Measurements from ENCODE around the gene IMMT. TPM values are rescaled to one million over a fixed set of nuclear protein-coding genes. Genes with fewer than 3 reads are reported as not detected.

IMMT gene
- total and polyA plus RNA-seq, 2 of the 8 experiments (the other 6 are each of a cell fraction or from before 2014, with no cell fraction given), result 37.7 to 103 TPM

DNA sequence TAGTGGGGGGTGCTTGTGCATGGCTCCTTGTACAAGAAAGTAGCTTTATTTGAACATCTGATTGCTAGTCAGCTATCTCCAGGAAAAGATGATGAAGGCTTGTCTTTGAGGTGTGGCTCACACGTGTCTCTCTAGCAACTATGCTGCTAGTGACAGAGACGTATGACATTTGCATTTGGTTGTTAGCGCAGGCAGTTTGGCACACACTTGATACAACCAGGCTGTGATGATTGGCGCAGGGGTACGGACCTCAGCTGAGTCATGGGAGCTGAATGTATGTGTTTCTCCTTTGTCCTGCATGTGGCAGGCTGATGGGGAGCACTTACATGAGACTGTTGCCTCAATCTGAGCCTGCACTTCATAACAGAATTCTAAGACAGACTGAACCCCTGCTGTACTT, 59.6 kb downstream of the IMMT start:
- Histone ChIP-seq H4K8ac (ENCODE audit: extremely low read depth, insufficient read depth, low read length) (no peak overlapping the region), H3K23me2 (ENCODE audit: low read depth, low read length) (no peaks in the 10 kb centered on the region), H3K4ac (replicated peaks; ENCODE audit: insufficient read length, low read depth, low read length) (no peak overlapping the region), H2BK12ac (ENCODE audit: low read depth, low read length) (no peak overlapping the region), H3K27me3 (replicated peaks in 1 of 4; ENCODE audit: control insufficient read depth in 3 of 4, extremely low read depth in 1 of 4, insufficient read depth in 3 of 4, low read length in 3 of 4) (no peaks in the 10 kb centered on the region), H3K36me3 (ENCODE audit: control insufficient read depth in 2 of 4, insufficient read depth in 4 of 4, low read length in 3 of 4) (peaks cover 51 to 100% (median 88%) of the 10 kb centered on the region in 4 experiments), H3K23ac (ENCODE audit: insufficient read length) (no peak overlapping the region), H2AFZ (ENCODE audit: low read length) (no peak overlapping the region), H3K56ac (replicated peaks; ENCODE audit: insufficient read length, low read depth, low read length) (no peak overlapping the region), H3K4me2 (ENCODE audit: insufficient read depth in 1 of 2, low read depth in 2 of 2, low read length in 2 of 2) (no peak overlapping the region), H3K9me3 (ENCODE audit: insufficient read depth in 2 of 2, low read depth in 1 of 2, low read length in 1 of 2) (no peaks in the 10 kb centered on the region), H4K91ac (replicated peaks; ENCODE audit: insufficient read length, low read length) (no peak overlapping the region), H3K4me3 (ENCODE audit: extremely low read depth in 1 of 4, insufficient read depth in 2 of 4, low read depth in 3 of 4, low read length in 4 of 4) (no peak overlapping the region), H3K27ac (ENCODE audit: low read depth, low read length) (no peak overlapping the region), H2BK120ac (replicated peaks; ENCODE audit: low read depth, low read length) (no peak overlapping the region), H3K14ac (ENCODE audit: insufficient read length) (no peak overlapping the region), H3K79me2 (ENCODE audit: control insufficient read depth in 1 of 2, insufficient read depth in 2 of 2, low read length in 2 of 2) (no peaks in the 10 kb centered on the region), H2BK20ac (ENCODE audit: low read length) (no peak overlapping the region), H3K9ac (replicated peaks in 1 of 4; ENCODE audit: extremely low read depth in 1 of 4, low read depth in 3 of 4, low read length in 3 of 4) (no peak overlapping the region), H2AK5ac (ENCODE audit: low read depth, low read length) (no peak overlapping the region), H4K20me1 (replicated peaks in 1 of 2; ENCODE audit: control insufficient read depth in 1 of 2, insufficient read depth in 2 of 2, low read length in 2 of 2) (peaks cover 0 to 8% of the 10 kb centered on the region in 2 experiments), H3K79me1 (ENCODE audit: low read depth, low read length) (no peaks in the 10 kb centered on the region), H3K4me1 (replicated peaks in 1 of 4; ENCODE audit: control insufficient read depth in 3 of 4, insufficient read depth in 4 of 4, low read length in 3 of 4) (no peaks in the 10 kb centered on the region), H2BK15ac (ENCODE audit: low read length) (no peak overlapping the region), H3K18ac (ENCODE audit: extremely low read depth, low read length) (no peak overlapping the region), H2BK5ac (ENCODE audit: low read depth, low read length) (no peak overlapping the region), H4K5ac (ENCODE audit: insufficient read length, low read depth, low read length) (no peak overlapping the region)
- POLR2A ChIA-PET (ENCODE audit: partially characterized antibody), result interaction anchor here (1.3 to 4.3 kb wide), 6 partner anchors 8 to 24 kb away, joined by 3 to 24 read pairs (median 6); no protein-coding TSS in a partner anchor
- 97% methylated on average over 5 of the region's 5 CpGs; no CpG with 5 or more reads in 1 of the 2 experiments for WGBS, 2 experiments (ENCODE audit: extremely low coverage in 1 of 2, insufficient coverage in 1 of 2, insufficient read length in 1 of 2, insufficient replicate concordance in 2 of 2, low coverage in 1 of 2, low lambda C conversion rate in 2 of 2, missing lambda C conversion rate in 1 of 2)
- CTCF ChIA-PET (ENCODE audit: partially characterized antibody), result interaction anchor here (1.0 to 1.4 kb wide), 4 partner anchors 9 to 66 kb away, joined by 3 to 4 read pairs (median 4); no protein-coding TSS in a partner anchor
- FAIRE-seq (no peak), DNase-seq (ENCODE audit: low read depth in 1 of 2, low spot score in 2 of 2) (no peak)
- no peak for TF ChIP-seq SP2 (IDR thresholded peaks at IDR 0.05; ENCODE audit: low read length)
- TF ChIP-seq KDM5A (IDR thresholded peaks at IDR 0.05; ENCODE audit: low read length), result no peak
- no peak for TF ChIP-seq CTBP2 (IDR thresholded peaks at IDR 0.05; ENCODE audit: borderline replicate concordance, insufficient read depth, insufficient read length, low read length)

Measured in H1 (cell line).